Endothelial cell of umbilical vein (primary cell): ENCODE measurements around the gene FOXK1. TPM values are rescaled to one million over a fixed set of nuclear protein-coding genes. Genes with fewer than 3 reads are reported as not detected.

Source experiments
- BruUV-seq: library from RNA; stranded (reverse); fragments of 400-500 nt; replicated peaks from 2 replicates; lab custom pipeline; 2021; lab: Mats Ljungman, UMichigan
- CTCF ChIA-PET: fragments of 300-600, 350-600 bp; sonication (Branson Sonifier 250); formaldehyde crosslinking; loops from one replicate; lab custom pipeline; 2021; ENCODE audit warnings: antibody characterized with exemption, inconsistent platforms; lab: Charles Lee
- POLR2A ChIA-PET: fragments of 300-600, 350-600 bp; sonication (Branson Sonifier 250); formaldehyde crosslinking; loops from one replicate; lab custom pipeline; 2021; ENCODE audit warnings: antibody characterized with exemption, inconsistent platforms; lab: Charles Lee
- DNase-seq: peaks from one replicate; pipeline ENCODE4 v3.0.0-alpha.2; 2011; ENCODE audit warnings: low read depth, low spot score
- FAIRE-seq: peaks from 2 replicates; lab custom pipeline; 2011; peaks lifted over from hg19 to GRCh38; lab: Jason Lieb, UNC
- H2AFZ ChIP-seq: 2 replicates; pipeline ENCODE4 v1.6.0; 2012; ENCODE audit warnings: low read depth, low read length, control low read depth, inconsistent platforms
- H3K27ac ChIP-seq: 2 replicates; pipeline ENCODE4 v1.5.1; 2011; ENCODE audit warnings: low read depth, mild to moderate bottlenecking, control low read depth, low read length, moderate library complexity; ENCODE audit not compliant: insufficient read depth
- H3K27me3 ChIP-seq, 2 experiments: 2 replicates each; pipeline versions ENCODE4 v1.6.0 to v1.6.1; 2011; ENCODE audit warnings: low read length in 2 of 2, mixed read lengths in 1 of 2; ENCODE audit not compliant: control insufficient read depth in 2 of 2, insufficient read depth in 2 of 2
- H3K36me3 ChIP-seq, 2 experiments: 2 replicates in 1 of 2; 3 replicates in 1 of 2; pipeline ENCODE4 v1.5.1; 2011; ENCODE audit warnings: low read length in 2 of 2, mild to moderate bottlenecking in 1 of 2, moderate library complexity in 1 of 2; ENCODE audit not compliant: control insufficient read depth in 2 of 2, insufficient read depth in 2 of 2; ENCODE audit errors: extremely low read depth in 1 of 2
- H3K4me1 ChIP-seq: 3 replicates; pipeline ENCODE4 v1.5.1; 2011; ENCODE audit warnings: mild to moderate bottlenecking, low read length; ENCODE audit not compliant: control insufficient read depth, insufficient read depth; ENCODE audit errors: extremely low read depth
- H3K4me2 ChIP-seq: 2 replicates; pipeline ENCODE4 v1.6.1; 2011; ENCODE audit warnings: low read length, control low read depth, mixed read lengths; ENCODE audit not compliant: insufficient read depth
- H3K4me3 ChIP-seq, 3 experiments: fragments of 200-600 bp in 1 of 3; sonication (generic), shearing (Covaris generic) in 1 of 3; replicated peaks in 1 of 3; 2 replicates each; pipeline ENCODE4 v1.5.1; 2011 to 2016; ENCODE audit warnings: control low read depth in 3 of 3, low read length in 3 of 3, mild to moderate bottlenecking in 2 of 3, inconsistent platforms in 1 of 3, low read depth in 1 of 3, moderate library complexity in 1 of 3; ENCODE audit not compliant: insufficient read depth in 1 of 3
- H3K79me2 ChIP-seq: 2 replicates; pipeline ENCODE4 v1.6.0; 2012; ENCODE audit warnings: low read length, inconsistent platforms; ENCODE audit not compliant: control insufficient read depth, insufficient read depth
- H3K9ac ChIP-seq: replicated peaks from 2 replicates; pipeline ENCODE3; 2011; ENCODE audit warnings: low read length, control low read depth; ENCODE audit not compliant: insufficient read depth; ENCODE audit errors: extremely low read depth
- H3K9me1 ChIP-seq: replicated peaks from 3 replicates; pipeline ENCODE4 v1.6.0; 2011; ENCODE audit warnings: mild to moderate bottlenecking, low read length; ENCODE audit not compliant: control insufficient read depth, insufficient read depth; ENCODE audit errors: extremely low read depth
- H3K9me3 ChIP-seq: replicated peaks from 2 replicates; pipeline ENCODE4 v1.5.1; 2012; ENCODE audit warnings: low read length, inconsistent platforms; ENCODE audit not compliant: control insufficient read depth, insufficient read depth
- H4K20me1 ChIP-seq: replicated peaks from 2 replicates; pipeline ENCODE3; 2011; ENCODE audit warnings: mild to moderate bottlenecking, low read length; ENCODE audit not compliant: control insufficient read depth, insufficient read depth; ENCODE audit errors: extremely low read depth
- EZH2 ChIP-seq: IDR thresholded peaks from 2 replicates; pipeline ENCODE4 v1.6.1; 2012; ENCODE audit warnings: borderline replicate concordance, low read depth, mild to moderate bottlenecking, moderate library complexity, low read length, inconsistent platforms; ENCODE audit not compliant: severe bottlenecking
- FOS ChIP-seq: IDR thresholded peaks from 2 replicates; pipeline ENCODE4 v1.6.1; 2011; ENCODE audit warnings: mild to moderate bottlenecking, low read length, moderate library complexity, borderline replicate concordance; ENCODE audit not compliant: insufficient read depth
- GATA2 ChIP-seq: IDR thresholded peaks from 2 replicates; pipeline ENCODE4 v1.7.0; 2011; ENCODE audit warnings: low read depth, mild to moderate bottlenecking, moderate library complexity, mixed read lengths, low read length; ENCODE audit not compliant: insufficient read length, insufficient read depth
- JUN ChIP-seq: IDR thresholded peaks from 2 replicates; pipeline ENCODE4 v1.6.1; 2011; ENCODE audit warnings: borderline replicate concordance, low read depth; ENCODE audit not compliant: insufficient read length, insufficient read depth
- MYC ChIP-seq: IDR thresholded peaks from one replicate; pipeline ENCODE4 v1.6.1; 2011; ENCODE audit warnings: mild to moderate bottlenecking, low read depth, low read length
- POLR2A ChIP-seq: IDR thresholded peaks from 2 replicates; pipeline ENCODE4 v1.6.1; 2012; ENCODE audit warnings: low read depth, mild to moderate bottlenecking, control low read depth, low read length
- dilution Hi-C: fragments of 300-500 bp; cut with MboI; formaldehyde crosslinking; loops from one replicate; pipeline ENCODE4 v1.15.0; 2019; ENCODE audit warnings: low sequenced_read_pairs; ENCODE audit not compliant: extremely low pct_ligation_motif_present
- intact Hi-C: fragments of 100-400 bp; cut with micrococcal nuclease; formaldehyde crosslinking; loops from one replicate; pipeline ENCODE4 v1.10.0; 2022
- polyA plus RNA-seq, 4 experiments: library from polyadenylated mRNA; depleted of rRNA in 3 of 4; stranded (reverse) in 3 of 4; unstranded in 1 of 4; fragments of >200 nt; gene quantifications; 2 replicates each; pipeline versions ENCODE4 v1.2.1 to v1.2.3, GENCODE V29; 2011 to 2012; ENCODE audit warnings: missing spikeins in 1 of 4
- total RNA-seq: library from RNA; stranded (reverse); gene quantifications from 2 replicates; pipeline ENCODE4 v1.2.3, GENCODE V29; 2021
- TF ChIP-seq, protein P1 (sequence below), 2 donors: IDR thresholded peaks; 1 replicate in 1 of 2; 2 replicates in 1 of 2; pipeline ENCODE4 v1.5.1; 2011; ENCODE audit warnings: low read length in 2 of 2, mild to moderate bottlenecking in 2 of 2, moderate library complexity in 2 of 2, control low read depth in 1 of 2, inconsistent platforms in 1 of 2, low read depth in 1 of 2; ENCODE audit not compliant: insufficient read depth in 1 of 2; ENCODE audit errors: extremely low read depth in 1 of 2

Gene FOXK1
- total and polyA plus RNA-seq, 2 donors (not counting 3 experiments of a cell fraction or from before 2014, with no cell fraction given) = 8.0 to 52.1 TPM

DNA sequence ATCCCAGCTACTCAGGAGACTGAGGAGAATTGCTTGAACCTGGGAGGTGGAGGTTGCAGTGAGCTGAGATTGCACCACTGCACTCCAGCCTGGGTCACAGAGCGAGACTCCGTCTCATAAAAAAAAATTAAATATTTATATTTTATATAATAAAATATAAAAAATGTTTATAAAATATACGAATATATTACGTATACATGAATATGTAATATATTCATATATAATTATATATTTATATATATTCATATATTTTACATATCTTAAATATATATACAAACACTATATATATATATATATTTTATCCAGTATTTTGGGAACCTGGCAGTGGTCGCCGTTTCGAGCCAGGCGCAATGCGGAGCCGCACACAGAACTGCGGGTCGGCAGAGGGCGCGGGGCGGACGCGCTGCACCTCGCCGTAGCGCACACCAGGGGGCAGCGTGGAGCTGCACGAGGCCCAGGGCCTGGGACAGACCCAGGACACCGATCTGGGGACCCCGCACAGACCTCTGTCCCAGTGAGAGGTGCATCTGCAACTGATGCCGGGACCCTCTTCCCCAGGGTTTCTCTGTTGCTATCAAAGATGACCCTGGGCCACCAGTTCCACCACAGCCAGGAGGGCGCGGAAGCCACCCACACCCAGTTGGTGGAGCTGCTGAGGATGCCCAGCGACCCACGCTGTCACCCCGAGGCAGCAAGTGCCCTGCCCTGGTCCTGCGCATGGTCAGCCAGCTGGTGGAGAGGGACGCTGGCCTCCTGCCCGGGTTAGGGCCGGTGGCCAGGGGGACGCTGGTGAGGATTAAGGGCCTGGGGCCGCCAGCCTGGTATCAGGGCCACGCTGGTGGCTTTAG lies 116.0 kb downstream of the FOXK1 start:
- no peak for TF ChIP-seq GATA2
- TF ChIP-seq EZH2 = no peak
- no peak for TF ChIP-seq POLR2A
- TF ChIP-seq, protein P1, sequence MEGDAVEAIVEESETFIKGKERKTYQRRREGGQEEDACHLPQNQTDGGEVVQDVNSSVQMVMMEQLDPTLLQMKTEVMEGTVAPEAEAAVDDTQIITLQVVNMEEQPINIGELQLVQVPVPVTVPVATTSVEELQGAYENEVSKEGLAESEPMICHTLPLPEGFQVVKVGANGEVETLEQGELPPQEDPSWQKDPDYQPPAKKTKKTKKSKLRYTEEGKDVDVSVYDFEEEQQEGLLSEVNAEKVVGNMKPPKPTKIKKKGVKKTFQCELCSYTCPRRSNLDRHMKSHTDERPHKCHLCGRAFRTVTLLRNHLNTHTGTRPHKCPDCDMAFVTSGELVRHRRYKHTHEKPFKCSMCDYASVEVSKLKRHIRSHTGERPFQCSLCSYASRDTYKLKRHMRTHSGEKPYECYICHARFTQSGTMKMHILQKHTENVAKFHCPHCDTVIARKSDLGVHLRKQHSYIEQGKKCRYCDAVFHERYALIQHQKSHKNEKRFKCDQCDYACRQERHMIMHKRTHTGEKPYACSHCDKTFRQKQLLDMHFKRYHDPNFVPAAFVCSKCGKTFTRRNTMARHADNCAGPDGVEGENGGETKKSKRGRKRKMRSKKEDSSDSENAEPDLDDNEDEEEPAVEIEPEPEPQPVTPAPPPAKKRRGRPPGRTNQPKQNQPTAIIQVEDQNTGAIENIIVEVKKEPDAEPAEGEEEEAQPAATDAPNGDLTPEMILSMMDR (IDR thresholded peaks at IDR 0.05; ENCODE audit: extremely low read depth in 1 of 2, insufficient read depth in 1 of 2, low read depth in 1 of 2, low read length in 2 of 2) = peak; percentile 67 to 97
- TF ChIP-seq FOS = peak; percentile 6
- no peak for TF ChIP-seq MYC
- TF ChIP-seq JUN = no peak
- Histone ChIP-seq H3K36me3 (no peaks in the 10 kb centered on the region), H3K4me3 (no peak overlapping the region), H2AFZ (peak overlapping the region; percentile 7), H3K27ac (no peak overlapping the region), H3K9ac (no peak overlapping the region), H3K9me3 (no peaks in the 10 kb centered on the region), H3K79me2 (no peaks in the 10 kb centered on the region), H3K4me2 (no peak overlapping the region), H3K4me1 (no peaks in the 10 kb centered on the region), H3K9me1 (no peaks in the 10 kb centered on the region), H3K27me3 (no peaks in the 10 kb centered on the region), H4K20me1 (no peaks in the 10 kb centered on the region)
- CTCF ChIA-PET = interaction anchor here (0.7 to 9.9 kb wide), 12 partner anchors 8 to 376 kb away, joined by 3 to 104 read pairs (median 8); partner anchors contain the start of genes AP5Z1 and RADIL
- dilution Hi-C loops = no loop called here
- intact Hi-C loops = loop anchor here (1.0 kb wide), 3 partner anchors 85 to 287 kb away; partner anchors contain the start of gene RADIL
- POLR2A ChIA-PET = no interaction called here
- FAIRE-seq = peak; percentile 55
- peak; percentile 30 for DNase-seq
- BruUV-seq = no TSS peak
